Memory B cell (primary cell): Measurements from ENCODE around the gene GADD45G.
A peak's percentile ranks its signal among the peaks of the same experiment; 100 is the strongest.

ENCODE experiments used
- ATAC-seq: fragments of 150-1000 bp; cut with Tn5 transposase; 2 replicates; pipeline ENCODE4 v1.10.0; 2021; ENCODE audit warnings: low read depth, mild to moderate bottlenecking, moderate library complexity
- DNase-seq, 2 donors: peaks; one replicate each; pipeline ENCODE4 v3.0.0; 2022; ENCODE audit warnings: low spot score in 2 of 2
- H3K27ac Mint-ChIP-seq: one replicate; pipeline ENCODE4 v1.8.0; 2022; ENCODE audit warnings: mild to moderate bottlenecking, moderate library complexity, mixed read lengths
- H3K27me3 Mint-ChIP-seq: one replicate; pipeline ENCODE4 v1.8.0; 2022; ENCODE audit warnings: mixed read lengths
- H3K36me3 Mint-ChIP-seq: one replicate; pipeline ENCODE4 v1.8.0; 2022; ENCODE audit warnings: mild to moderate bottlenecking, mixed read lengths
- H3K4me1 Mint-ChIP-seq: one replicate; pipeline ENCODE4 v1.8.0; 2022; ENCODE audit warnings: mixed read lengths
- H3K4me3 Mint-ChIP-seq: one replicate; pipeline ENCODE4 v1.8.0; 2022; ENCODE audit warnings: mild to moderate bottlenecking, moderate library complexity, mixed read lengths
- H3K9me3 Mint-ChIP-seq: one replicate; pipeline ENCODE4 v1.8.0; 2022; ENCODE audit warnings: mixed read lengths

Gene GADD45G

GRCh38 chr9:89604729-89605464, at the start of gene GADD45G:
Gene GADD45G (plus strand): TSS chr9:89605012. CDS start chr9:89605122, 110 bp downstream.
- H3K4me3 Mint-ChIP-seq, result peak within 1 kb of the TSS; percentile 86
- DNase-seq, result peak; percentile 61 to 66
- peak within 1 kb of the TSS; percentile 55 for H3K27ac Mint-ChIP-seq
- H3K4me1 Mint-ChIP-seq, result peaks cover 15% of the 10 kb centered on the region
- H3K36me3 Mint-ChIP-seq, result no peaks in the 10 kb centered on the region
- H3K27me3 Mint-ChIP-seq, result peaks cover 4% of the 10 kb centered on the region
- ATAC-seq, result peak; percentile 71
- no peaks in the 10 kb centered on the region for H3K9me3 Mint-ChIP-seq

GRCh38 chr9:89555036-89555415, 49.8 kb upstream of the GADD45G start:
- H3K9me3 Mint-ChIP-seq, result peaks cover 1% of the 10 kb centered on the region
- H3K4me3 Mint-ChIP-seq, result no peak overlapping the region
- DNase-seq (no peak), ATAC-seq (no peak)
- H3K4me1 Mint-ChIP-seq, result peaks cover 19% of the 10 kb centered on the region
- peaks cover 3% of the 10 kb centered on the region for H3K27me3 Mint-ChIP-seq
- no peak overlapping the region for H3K27ac Mint-ChIP-seq
- H3K36me3 Mint-ChIP-seq, result no peaks in the 10 kb centered on the region

- H3K27ac Mint-ChIP-seq, result peak overlapping the region; percentile 29
Observed at GRCh38 chr9:89555451-89556375, 49.1 kb upstream of the GADD45G start.

GRCh38 chr9:89558196-89558899, 46.5 kb upstream of the GADD45G start:
- H3K27ac Mint-ChIP-seq, result no peak overlapping the region
- no peaks in the 10 kb centered on the region for H3K36me3 Mint-ChIP-seq
- peaks cover 1% of the 10 kb centered on the region for H3K9me3 Mint-ChIP-seq
- ATAC-seq (no peak), DNase-seq (no peak)
- no peak overlapping the region for H3K4me3 Mint-ChIP-seq
- H3K27me3 Mint-ChIP-seq, result peaks cover 3% of the 10 kb centered on the region
- H3K4me1 Mint-ChIP-seq, result peaks cover 19% of the 10 kb centered on the region

More at GRCh38 chr9:89555451-89556375, 49.1 kb upstream of the GADD45G start:
- ATAC-seq (peak; percentile 47), DNase-seq (no peak)
- H3K4me1 Mint-ChIP-seq, result peaks cover 19% of the 10 kb centered on the region
- H3K36me3 Mint-ChIP-seq, result no peaks in the 10 kb centered on the region
- peaks cover 3% of the 10 kb centered on the region for H3K27me3 Mint-ChIP-seq
- peak overlapping the region; percentile 53 for H3K4me3 Mint-ChIP-seq
- peaks cover 1% of the 10 kb centered on the region for H3K9me3 Mint-ChIP-seq

DNA sequence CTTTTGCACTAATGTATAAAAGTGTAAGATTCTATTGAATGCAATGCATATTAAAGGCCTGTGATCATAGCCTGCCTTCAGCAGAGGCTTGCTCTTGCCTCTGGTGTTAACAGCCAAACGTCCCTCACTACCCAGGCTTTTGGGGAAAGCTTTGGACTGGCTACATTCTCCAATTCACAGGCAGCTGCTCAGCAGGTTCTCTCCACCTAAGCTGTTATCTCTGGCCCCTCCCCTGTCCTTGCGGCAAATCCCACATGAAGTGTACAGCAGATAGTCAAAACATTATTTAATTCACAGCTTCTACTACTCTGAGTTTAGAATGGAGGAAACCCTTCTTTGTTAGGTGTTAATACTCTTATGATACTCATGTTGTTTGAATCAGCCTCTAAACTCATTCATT, 45.9 kb upstream of the GADD45G start:
- no peak for ATAC-seq
- no peak overlapping the region for H3K4me3 Mint-ChIP-seq
- peaks cover 3% of the 10 kb centered on the region for H3K27me3 Mint-ChIP-seq
- no peaks in the 10 kb centered on the region for H3K36me3 Mint-ChIP-seq
- no peak overlapping the region for H3K27ac Mint-ChIP-seq
- peaks cover 19% of the 10 kb centered on the region for H3K4me1 Mint-ChIP-seq
- H3K9me3 Mint-ChIP-seq, result peaks cover 1% of the 10 kb centered on the region
- no peak for DNase-seq

GRCh38 chr9:89562186-89562814, 42.5 kb upstream of the GADD45G start:
- Mint-ChIP-seq H3K36me3 (no peaks in the 10 kb centered on the region), H3K27ac (no peak overlapping the region), H3K4me3 (no peak overlapping the region), H3K4me1 (peaks cover 4% of the 10 kb centered on the region), H3K9me3 (peaks cover 1% of the 10 kb centered on the region), H3K27me3 (no peaks in the 10 kb centered on the region)
- no peak for DNase-seq
- no peak for ATAC-seq

- Mint-ChIP-seq H3K27me3 (no peaks in the 10 kb centered on the region), H3K4me3 (no peak overlapping the region), H3K27ac (no peak overlapping the region), H3K4me1 (peaks cover 4% of the 10 kb centered on the region), H3K36me3 (no peaks in the 10 kb centered on the region), H3K9me3 (no peaks in the 10 kb centered on the region)
- no peak for DNase-seq
- no peak for ATAC-seq
Observed at GRCh38 chr9:89563571-89564345, 41.1 kb upstream of the GADD45G start.

- no peak overlapping the region for H3K4me3 Mint-ChIP-seq
- H3K9me3 Mint-ChIP-seq, result no peaks in the 10 kb centered on the region
- peaks cover 4% of the 10 kb centered on the region for H3K4me1 Mint-ChIP-seq
- ATAC-seq (peak; percentile 77), DNase-seq (no peak)
- peak overlapping the region; percentile 14 for H3K27ac Mint-ChIP-seq
- no peaks in the 10 kb centered on the region for H3K27me3 Mint-ChIP-seq
- no peaks in the 10 kb centered on the region for H3K36me3 Mint-ChIP-seq
Observed at GRCh38 chr9:89564346-89564878, 40.4 kb upstream of the GADD45G start.

DNA sequence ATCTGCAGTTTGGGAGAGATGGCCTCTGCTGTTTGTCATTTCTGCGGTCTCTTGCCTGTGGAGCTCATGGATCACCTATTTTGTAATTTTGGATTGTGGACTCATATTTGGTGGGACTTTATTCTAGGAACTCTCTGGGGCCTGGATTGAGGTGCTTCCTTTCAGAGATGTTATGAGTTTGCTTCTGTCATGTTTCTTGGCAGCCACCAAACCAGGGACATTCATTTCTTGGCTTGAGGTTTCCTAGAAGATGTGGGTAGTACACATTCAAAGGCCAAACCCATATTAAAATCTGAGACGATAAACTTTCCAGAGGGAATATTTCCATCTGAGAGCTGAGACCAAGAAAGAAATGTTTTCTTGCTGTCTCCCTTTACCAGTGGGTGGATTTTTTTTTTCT, 37.2 kb upstream of the GADD45G start:
- Mint-ChIP-seq H3K9me3 (no peaks in the 10 kb centered on the region), H3K4me1 (peaks cover 4% of the 10 kb centered on the region), H3K4me3 (no peak overlapping the region), H3K36me3 (no peaks in the 10 kb centered on the region), H3K27me3 (peaks cover 4% of the 10 kb centered on the region), H3K27ac (no peak overlapping the region)
- no peak for ATAC-seq
- DNase-seq, result no peak

GRCh38 chr9:89574309-89574708, 30.5 kb upstream of the GADD45G start:
- ATAC-seq (no peak), DNase-seq (no peak)
- Mint-ChIP-seq H3K9me3 (no peaks in the 10 kb centered on the region), H3K27me3 (peaks cover 16% of the 10 kb centered on the region), H3K4me1 (no peaks in the 10 kb centered on the region), H3K36me3 (no peaks in the 10 kb centered on the region), H3K4me3 (no peak overlapping the region), H3K27ac (no peak overlapping the region)

DNA sequence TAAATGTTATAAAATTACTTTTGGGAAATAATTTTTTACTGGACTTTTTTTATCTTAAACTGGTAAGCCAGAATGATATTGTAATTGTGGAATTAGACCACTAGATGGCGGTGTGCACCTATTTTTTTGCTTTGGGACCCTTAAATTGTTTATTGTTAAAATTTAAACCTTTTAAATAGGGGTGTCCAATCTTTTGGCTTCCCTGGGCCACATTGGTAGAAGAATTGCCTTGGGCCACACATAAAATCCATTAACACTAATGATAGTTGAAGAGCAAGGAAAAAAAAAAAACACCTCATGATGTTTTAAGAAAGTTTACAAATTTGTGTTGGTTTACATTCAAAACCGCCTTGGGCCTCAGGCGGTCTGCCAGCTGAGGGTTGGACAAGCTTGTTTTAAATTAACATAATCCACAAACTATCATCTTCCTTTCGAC, 28.4 kb upstream of the GADD45G start:
- Mint-ChIP-seq H3K4me3 (no peak overlapping the region), H3K4me1 (no peaks in the 10 kb centered on the region), H3K9me3 (no peaks in the 10 kb centered on the region), H3K27me3 (peaks cover 26% of the 10 kb centered on the region), H3K27ac (no peak overlapping the region), H3K36me3 (no peaks in the 10 kb centered on the region)
- ATAC-seq (no peak), DNase-seq (peak in 1 of 2 donors; percentile 27)

DNA sequence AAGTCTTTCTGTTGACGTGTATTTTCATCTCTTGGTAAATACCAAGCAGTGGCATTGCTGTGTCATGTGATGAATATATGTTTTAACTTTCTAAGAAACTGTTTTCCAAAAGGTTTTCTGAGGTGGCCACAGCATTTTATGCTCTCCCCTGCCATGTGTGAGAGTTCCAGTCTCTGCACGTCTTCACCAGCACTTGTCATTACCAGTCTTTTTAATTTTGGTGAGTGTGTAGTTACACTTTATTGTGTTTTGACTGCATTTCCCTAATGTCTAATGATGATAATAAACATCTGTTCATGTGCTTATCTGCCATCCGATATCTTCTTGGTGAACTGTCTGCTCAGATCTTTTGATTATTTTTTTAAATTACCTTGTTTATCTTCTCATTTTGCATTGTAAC, 27.4 kb upstream of the GADD45G start:
- ATAC-seq, result no peak
- Mint-ChIP-seq H3K27me3 (peaks cover 25% of the 10 kb centered on the region), H3K9me3 (no peaks in the 10 kb centered on the region), H3K27ac (no peak overlapping the region), H3K4me3 (no peak overlapping the region), H3K4me1 (no peaks in the 10 kb centered on the region), H3K36me3 (no peaks in the 10 kb centered on the region)
- no peak for DNase-seq
